NCI-H2227 (cell line): ENCODE measurements around the gene CHST12.
"Not testable (repeated sequence)": the region's sequence is repeated elsewhere in the genome, so short reads cannot be mapped to it uniquely, and the experiment has no call there.

ENCODE experiments used
- DNase-seq: peaks from one replicate; lab custom pipeline; 2025; ENCODE audit not compliant: unreplicated experiment; lab: John Stamatoyannopoulos, UW

CHST12 gene

DNA sequence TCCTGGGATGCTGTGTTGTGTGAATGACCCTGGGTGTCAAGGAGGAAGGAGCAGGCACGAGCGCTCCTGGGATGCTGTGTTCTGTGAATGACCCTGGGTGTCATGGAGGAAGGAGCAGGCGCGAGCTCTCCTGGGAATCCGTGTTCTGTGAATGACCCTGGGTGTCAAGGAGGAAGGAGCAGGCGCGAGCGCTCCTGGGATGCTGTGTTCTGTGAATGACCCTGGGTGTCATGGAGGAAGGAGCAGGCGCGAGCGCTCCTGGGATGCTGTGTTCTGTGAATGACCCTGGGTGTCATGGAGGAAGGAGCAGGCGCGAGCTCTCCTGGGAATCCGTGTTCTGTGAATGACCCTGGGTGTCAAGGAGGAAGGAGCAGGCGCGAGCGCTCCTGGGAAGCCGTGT, 25.9 kb upstream of the CHST12 start:
- DNase-seq: not testable (repeated sequence)

DNA sequence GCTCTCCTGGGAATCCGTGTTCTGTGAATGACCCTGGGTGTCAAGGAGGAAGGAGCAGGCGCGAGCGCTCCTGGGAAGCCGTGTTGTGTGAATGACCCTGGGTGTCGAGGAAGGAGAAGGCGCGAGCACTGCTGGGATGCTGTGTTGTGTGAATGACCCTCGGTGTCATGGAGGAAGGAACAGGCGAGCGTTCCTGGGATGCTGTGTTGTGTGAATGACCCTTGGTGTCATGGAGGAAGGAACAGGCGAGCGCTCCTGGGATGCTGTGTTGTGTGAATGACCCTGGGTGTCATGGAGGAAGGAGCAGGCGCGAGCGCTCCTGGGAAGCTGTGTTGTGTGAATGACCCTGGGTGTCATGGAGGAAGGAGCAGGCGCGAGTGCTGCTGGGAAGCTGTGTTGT, 25.3 kb upstream of the CHST12 start:
- DNase-seq: not testable (repeated sequence)

DNA sequence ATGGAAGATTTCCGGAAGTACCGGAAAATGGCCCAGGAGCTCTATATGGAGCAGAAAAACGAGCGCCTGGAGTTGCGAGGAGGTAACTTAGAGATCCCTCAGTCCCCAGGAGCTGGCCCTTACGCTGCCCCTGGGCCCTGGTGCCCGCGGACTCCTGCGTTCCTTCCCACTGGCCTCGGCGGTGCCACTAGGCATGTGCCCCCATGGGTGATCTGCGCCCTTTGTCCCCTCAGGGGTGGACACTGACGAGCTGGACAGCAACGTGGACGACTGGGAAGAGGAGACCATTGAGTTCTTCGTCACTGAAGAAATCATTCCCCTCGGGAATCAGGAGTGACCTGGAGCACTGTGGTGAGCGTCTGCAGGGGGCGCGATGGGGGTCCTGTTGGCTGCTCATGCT, 24.2 kb upstream of the CHST12 start:
- DNase-seq: no peak

DNA sequence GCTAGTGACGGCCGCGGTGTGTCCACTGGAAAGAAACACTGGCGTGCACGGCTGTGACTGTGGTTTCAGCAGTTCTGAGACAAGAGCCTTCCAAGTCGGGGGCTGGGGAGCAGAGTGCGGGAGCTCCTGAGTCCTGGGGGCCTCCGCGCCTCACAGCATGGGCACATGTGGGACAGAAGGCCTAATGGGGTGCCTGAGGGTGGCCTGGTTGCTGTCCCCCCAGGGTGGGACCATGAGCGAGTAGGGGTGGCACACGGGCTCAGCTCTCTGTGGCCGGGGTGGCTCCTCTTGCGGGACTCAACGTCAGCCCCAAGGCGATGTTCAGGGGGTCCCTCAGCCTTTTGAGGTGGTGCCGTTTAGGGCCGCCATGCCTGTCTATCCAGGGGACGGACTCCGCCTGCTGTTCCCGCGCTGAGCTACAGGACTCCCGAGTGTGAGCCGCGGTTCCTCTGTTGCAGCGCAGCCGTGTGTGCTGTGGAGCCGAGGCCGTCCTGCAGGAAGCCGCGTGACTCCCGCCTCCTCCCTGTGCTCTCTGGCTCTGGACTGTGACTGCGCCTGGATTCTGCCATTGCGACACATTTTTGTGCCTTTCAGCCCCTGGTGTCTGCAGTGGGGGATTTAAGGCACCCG, 23.5 kb upstream of the CHST12 start:
- no peak for DNase-seq

DNA sequence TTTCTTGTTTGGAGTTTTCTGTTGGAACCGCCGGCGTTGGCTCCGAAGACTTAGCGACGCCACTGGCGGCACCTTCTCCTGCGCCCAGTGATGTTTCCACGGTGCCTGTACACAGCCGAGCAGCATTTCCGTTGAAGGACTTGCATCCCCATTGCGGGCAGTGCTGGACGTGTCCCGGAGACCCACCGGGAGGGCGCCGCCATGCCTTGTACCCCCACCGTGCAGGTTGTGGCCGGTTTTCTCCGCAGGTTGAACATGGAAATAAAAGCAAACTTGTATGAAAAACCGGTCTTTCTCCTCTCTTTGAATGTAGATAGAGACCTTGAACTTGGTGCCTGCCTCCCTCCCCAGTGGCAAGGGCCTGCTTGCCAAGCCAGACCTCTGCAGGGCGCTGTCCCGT, 22.9 kb upstream of the CHST12 start:
- DNase-seq: no peak

DNA sequence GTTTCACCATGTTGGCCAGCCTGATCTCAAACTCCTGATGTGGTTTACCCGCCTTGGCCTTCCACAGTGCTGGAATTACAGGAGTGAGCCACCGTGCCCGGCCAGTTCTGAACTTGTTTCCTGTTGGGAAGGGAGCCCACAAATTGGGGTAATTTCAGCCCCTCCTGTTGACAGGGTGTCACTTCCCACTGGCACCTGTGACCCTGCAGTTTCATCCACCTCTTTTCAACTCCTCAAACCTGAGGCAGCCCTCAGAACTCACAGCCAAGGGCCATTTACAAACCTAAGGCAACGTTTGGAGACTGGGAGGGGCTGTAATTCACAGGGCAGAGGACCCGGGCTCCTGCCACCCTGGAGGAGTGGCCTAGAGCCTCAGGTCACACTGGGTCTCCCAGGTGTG, 22.2 kb upstream of the CHST12 start:
- DNase-seq: no peak

DNA sequence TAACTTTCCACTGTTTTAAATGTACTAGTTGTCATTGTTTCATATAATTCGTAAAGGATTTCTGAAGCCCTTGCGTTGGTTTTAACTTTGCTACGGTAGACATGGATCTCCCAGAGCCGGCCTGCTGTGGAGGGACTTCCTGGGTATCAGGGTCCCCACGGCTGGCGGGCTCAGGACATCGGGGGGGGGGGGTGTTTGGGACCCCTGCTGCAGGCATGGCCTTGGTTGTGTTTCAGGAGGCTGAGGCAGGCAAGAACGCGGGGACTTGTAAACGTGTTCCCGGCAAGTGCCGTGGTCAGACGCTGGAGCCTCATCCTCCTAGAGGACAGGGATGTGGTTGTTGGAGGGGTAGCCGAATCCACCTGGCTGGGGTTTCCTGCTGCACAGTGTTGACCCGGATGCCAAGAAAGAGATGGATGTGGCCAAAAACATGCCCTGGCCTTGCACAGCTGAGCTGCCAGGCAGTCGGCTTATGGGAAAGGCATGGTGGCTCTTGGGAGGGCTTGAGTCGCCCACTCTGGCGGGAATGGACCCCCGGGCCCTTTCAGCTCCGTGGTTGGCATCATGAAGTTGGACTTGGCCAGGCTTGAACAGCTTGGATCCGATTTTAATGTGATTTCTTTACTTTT, 21.4 kb upstream of the CHST12 start:
- no peak for DNase-seq

DNA sequence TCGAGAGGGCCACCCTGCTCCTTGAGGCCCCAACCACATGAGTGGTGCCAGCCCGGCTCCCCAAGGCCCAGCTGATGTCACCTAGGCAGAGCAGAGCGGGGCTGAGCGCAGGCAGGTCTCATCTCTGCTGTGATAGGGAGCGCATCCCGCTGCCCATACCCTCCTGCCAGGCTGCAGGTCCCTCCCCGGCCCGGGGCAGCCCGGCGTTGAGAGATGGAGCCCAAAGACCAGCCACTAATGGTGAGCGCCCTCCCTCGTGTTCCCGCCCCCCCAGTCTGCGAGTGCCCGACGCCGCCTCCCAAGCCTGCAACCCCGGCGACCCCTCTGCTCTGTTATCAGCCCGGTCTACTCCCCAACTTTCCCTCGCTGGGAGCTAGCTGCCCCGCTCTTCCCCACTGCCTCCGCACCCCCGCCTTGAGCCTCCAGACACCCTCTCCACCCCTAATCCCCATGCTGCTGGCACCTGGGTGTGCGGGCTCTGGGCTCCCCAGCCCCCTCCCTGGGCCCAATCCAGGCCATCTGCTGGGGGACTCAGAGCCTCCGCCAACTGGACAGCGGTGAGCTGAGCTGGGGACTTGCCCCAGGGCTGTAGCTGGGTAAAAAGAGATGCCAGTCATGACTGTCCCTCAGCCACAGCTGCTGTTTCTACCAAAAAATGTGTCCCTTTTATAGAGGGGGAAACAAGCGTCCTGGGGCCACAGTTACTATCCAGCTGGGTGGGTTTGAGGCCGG, 19.7 kb upstream of the CHST12 start:
- no peak for DNase-seq

DNA sequence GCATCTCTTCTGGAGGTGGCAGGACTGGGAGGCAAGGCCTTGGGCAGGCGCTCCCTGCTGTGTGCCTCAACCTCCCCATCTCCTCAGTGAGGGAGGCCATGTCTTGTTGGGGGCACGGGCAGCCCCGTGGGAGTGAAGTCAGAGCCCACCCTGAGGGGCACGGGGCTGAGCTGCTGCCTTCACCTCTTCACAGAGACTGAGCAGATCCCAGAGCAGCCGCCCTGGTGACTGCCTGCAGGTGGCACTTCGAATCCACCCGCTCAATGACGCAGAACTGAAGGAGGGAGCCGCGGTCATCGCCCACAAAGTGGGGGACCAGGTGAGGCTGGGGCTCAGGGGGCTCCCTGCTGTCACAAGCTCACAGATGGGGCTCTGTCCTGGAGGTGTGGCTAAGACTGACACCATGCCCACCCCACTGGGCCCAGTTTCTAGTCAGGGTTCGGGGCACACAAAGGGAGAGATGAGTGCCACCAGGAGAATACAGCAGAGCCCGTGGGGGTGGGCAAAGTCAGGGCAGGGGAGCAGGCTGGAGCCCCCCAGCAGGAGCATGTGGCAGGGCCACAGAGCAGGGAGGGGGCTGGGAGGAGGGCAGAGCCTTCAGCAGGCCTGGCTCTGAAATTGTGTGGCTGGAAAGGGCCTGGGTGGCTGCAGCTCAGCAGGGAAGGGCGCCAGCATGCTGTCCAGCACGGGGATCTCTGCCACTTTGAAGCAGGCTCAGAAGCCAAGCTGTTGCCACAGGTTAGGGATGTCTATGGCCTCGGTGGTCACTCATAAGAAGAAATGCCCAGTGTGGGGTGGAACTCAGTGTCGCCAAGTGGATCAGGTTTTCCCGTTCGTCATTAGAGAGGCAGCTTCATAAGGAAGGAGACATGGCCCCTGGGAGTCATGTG, 18.8 kb upstream of the CHST12 start:
- no peak for DNase-seq

DNA sequence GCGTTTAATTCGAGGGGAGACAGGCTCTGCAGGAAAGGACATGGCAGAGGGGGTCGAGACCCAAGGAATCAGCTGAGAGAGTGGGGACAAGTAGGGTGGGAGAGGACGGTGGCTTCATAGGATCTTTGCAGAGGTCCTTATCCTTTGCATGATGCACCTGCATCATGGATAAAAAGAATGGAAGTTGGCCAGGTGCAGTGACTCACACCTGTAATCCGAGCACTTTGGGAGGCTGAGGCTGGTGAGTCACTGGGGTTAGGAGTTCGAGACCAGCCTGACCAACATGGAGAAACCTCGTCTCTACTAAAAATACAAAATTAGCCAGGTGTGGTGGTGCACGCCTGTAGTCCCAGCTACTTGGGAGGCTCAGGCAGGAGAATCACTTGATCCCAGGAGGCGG, 17.3 kb upstream of the CHST12 start:
- not testable (repeated sequence) for DNase-seq

DNA sequence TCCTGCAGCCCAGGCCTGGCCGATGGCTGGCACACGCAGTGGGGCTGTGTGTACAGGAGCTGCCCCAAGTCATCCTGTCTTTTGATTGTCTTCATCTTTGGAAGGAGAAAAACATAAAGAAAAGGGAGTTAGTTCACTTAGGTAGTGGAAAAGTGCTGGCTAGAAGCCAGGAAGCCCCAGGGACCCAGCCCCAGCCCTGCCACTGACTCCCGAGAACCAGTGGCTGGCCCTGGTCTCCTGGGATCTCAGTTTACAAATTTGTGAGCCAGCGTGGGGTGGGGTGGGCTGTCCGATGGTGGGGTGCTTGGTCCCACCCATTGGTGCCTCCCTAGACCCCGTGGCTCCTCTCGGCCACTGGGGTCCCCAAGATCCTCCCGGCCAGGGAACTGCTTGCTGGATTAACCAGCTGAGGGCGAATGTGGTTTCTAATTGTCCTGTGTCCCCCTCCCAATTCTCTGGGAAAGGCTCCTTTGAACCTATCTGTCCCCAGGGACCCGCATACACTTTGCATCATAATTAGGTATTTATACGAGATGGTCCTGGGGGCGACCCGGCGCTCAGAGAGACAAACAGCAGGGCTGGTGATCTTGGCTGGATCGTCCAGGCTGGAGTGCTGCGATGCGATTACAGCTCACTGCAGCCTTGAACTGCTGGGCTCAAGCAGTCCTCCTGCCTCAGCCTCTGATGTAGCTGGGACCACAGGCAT, 16.3 kb upstream of the CHST12 start:
- DNase-seq: no peak

DNA sequence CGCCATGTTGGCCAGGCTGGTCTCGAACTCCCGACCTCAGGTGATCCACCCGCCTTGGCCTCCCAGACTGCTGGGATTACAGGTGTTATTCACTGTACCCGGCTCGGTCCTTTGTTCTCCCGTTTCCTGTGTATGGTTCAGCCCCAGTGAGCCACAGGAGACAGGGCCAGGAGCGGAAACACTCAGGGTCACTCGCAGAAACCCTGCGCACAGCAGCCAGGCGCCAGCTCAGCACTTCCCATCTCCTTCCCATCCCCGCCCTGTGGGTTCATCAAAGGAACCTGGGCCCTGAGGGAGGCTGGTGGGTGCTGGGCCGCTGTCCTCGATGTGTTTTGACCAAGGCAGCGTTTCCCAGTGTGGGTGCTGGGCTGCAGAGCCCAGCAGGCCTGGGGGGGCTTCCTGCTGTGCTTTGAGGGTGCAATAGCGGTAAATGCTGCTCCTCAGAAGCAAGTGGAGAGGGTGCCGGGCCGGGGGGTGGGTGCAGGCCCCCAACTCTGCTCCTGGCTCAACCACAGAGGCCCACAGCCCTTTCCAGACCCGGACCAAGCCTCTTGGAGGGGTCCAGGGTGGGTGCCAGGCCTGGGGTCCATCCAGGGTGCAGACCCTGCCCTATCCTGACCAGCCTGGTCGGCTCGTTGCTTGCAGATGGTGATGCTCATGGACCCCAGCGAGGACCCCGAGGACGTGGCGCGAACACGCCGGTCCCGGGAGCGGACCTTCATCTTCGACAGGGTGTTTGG, 15.3 kb upstream of the CHST12 start:
- no peak for DNase-seq

DNA sequence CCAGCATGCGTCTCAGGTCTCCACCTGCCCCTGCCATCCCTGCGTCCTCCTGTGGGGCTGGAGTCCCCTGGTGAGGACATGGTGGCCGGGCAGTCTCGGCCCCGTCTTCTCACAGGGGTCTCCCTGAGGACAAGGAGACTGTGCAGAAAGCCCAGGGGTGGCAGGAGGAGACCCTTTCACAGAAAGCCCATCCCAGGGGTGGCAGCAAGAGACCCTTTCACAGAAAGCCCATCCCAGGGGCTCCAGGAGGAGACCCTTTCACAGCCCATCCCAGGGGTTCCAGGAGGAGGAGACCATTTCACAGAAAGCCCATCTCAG, 14.8 kb upstream of the CHST12 start:
- no peak for DNase-seq

DNA sequence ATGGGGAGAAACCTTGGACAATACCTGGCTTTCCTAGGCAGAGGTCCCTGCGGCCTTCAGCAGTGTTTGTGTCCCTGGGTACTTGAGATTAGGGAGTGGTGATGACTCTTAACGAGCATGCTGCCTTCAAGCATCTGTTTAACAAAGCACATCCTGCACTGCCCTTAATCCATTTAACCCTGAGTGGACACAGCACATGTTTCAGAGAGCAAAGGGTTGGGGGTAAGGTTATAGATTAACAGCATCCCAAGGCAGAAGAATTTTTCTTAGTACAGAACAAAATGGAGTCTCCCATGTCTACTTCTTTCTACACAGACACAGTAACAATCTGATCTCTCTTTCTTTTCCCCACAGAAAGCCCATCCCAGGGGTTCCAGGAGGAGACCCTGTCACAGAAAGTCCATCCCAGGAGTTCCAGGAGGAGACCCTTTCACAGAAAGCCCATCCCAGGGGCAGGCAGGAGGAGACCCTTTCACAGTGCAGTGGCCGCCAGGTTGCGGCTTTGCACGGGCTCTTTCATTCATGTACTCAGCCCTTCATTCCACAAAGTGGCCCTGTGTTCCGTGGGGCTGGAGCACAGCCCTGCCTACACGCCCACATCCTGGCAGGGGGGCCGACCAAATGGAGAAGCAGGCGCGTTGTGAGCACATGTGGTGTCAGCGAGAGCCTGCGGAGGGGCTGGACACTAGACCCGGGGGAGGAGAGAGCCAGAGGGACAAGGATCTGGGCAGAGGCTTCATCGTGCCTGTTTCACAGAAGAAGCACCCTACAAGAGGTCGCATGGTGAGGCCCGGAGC, 13.2 kb upstream of the CHST12 start:
- DNase-seq: peak; percentile 60

DNA sequence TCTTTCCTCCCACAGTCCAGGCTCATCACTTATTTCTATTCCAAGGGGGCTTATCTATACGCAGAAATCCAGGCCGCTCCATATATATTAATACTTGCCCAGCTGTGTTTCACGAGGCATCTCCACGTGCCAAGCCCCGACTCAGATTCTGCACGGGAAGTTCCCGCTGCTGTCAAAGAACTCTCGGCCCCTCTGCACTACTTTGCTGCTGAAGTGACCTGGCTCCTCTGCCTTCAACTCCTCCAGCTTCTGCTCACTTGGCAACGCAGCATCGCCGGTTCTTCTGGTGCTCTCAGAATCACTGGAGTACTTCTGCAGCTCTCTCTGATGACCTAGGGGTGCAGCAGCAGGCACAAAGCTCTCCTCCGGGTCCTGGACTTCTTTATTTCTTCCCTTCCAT, 9.7 kb upstream of the CHST12 start:
- DNase-seq: no peak

DNA sequence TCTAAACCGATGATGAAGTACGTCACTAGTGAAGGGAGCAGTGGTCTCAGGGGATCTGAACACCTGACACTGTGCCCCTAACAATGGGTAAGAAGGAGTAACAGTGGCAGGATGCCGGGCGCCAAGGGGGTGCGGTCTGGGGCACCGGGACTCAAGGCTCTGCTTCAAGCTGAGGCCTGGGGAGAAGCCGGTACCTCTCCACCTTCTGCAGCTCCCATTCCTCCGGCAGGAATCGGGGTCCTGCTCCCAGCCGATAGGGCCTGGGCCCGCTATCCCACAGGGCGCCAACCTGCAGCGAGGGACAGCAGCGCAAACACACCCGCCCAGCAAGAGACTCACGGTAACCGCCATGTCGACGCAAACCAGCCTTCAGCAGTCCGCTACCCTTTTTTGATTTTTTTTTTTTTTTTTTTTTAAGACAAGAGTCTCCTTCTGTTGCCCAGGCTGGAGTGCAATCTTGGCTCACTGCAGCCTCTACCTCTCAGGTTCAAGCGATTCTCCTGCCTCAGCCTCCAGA, 8.8 kb upstream of the CHST12 start:
- DNase-seq: no peak

DNA sequence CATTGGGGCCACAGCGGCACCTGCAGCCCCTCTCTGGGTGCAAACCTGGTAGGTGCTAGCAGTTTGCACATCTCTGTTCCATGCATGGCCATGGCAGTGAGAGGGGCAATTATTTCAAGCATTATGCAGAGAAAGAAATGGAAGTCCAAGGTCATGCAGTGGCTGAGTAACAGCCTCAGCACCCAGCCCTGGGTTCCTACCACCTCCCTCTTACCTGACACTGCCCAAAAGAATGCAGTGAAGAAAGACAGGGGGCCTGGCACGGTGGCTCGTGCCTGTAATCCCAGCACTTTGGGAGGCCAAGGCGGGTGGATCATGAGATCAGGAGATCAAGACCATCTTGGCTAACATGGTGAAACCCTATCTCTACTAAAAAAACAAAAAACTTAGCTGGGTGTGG, 4.9 kb upstream of the CHST12 start:
- no peak for DNase-seq

DNA sequence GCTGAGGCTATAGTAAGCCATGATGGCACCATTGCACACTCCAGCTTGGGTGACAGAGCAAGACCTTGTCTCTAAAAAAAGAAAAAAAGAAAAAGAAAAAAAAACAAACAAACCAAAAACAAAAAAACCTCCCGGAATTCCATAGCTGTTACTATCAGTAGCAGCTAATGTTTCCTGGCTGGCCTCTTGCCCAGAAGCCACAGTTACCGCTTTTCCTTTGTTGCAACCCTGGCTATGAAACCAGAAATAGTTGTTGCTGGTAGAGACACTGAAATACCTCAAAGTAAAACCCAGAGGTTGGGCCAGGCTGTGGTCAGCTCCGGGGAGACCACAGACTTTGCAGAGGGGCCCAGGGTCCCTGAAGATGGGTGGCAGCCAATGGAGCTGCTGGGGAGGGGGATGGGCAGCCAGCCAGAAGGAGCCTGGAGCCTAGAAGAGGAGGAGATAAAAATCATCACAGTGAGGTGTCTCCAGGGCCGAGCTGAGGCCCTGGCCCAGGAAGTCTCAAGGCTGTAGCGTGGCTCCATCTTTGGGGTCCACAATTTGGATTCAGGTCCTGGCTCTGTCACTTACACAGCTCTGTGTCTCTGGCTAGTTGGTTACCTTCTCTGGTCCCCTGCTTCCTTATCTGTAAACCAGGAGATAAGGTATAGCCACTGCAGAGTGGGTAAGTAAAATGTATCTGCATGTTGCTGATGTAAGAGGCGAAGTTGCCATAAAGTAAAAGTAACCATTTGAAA, 3.4 kb upstream of the CHST12 start:
- DNase-seq: peak; percentile 14

DNA sequence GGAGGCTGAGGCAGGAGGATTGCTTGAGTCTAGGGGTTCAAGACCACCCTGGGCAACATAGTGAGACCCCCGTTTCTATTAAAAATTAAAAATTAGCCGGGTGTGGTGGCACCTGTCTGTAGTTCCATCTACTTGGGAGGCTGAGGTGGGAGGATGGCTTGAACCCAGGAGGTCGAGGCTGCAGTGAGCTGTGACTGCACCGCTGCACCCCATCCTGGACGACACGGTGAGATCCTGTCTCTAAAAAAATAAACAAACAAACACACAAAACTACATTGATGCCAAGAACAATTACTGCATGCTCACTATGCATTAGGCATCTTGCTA, 761 bp upstream of the CHST12 start:
- no peak for DNase-seq
